Activated CD4-positive, alpha-beta T cell treated with anti-CD3 and anti-CD28 coated beads for 24 hours (primary cell): ENCODE measurements around the gene PSMD1.
"Not testable (repeated sequence)": the region's sequence is repeated elsewhere in the genome, so short reads cannot be mapped to it uniquely, and the experiment has no call there.

Source experiments
- DNase-seq, 2 donors: peaks; one replicate each; pipeline ENCODE4 v3.0.0-alpha.2; 2020; ENCODE audit warnings: low read depth in 2 of 2

PSMD1 gene

DNA sequence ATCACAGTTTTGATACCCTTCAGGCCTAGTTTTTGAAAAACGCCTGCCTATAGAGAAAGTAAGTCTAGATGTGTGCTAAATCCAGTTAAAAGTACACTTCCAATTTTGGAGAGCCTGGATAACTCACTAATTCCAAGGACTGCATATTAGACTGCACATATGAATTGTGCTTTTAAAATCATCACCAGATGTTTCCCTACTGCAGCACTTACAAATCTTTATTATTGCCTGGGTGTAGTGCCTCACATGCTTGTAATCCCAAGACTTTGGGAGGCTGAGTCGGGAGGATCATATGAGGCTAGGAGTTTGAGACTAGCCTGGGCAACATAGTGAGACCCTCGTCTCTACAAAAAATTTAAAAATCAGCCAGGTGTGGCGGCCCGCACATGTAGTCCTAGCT is 104.0 kb downstream of the PSMD1 start:
- DNase-seq = no peak

GRCh38 chr2:231161252-231161839 is 104.7 kb downstream of the PSMD1 start:
- DNase-seq = no peak

- DNase-seq = no peak
These were observed 105.2 kb downstream of the PSMD1 start for GRCh38 chr2:231161877-231162329.

GRCh38 chr2:231163011-231163410 is 106.3 kb downstream of the PSMD1 start:
- DNase-seq = no peak

DNA sequence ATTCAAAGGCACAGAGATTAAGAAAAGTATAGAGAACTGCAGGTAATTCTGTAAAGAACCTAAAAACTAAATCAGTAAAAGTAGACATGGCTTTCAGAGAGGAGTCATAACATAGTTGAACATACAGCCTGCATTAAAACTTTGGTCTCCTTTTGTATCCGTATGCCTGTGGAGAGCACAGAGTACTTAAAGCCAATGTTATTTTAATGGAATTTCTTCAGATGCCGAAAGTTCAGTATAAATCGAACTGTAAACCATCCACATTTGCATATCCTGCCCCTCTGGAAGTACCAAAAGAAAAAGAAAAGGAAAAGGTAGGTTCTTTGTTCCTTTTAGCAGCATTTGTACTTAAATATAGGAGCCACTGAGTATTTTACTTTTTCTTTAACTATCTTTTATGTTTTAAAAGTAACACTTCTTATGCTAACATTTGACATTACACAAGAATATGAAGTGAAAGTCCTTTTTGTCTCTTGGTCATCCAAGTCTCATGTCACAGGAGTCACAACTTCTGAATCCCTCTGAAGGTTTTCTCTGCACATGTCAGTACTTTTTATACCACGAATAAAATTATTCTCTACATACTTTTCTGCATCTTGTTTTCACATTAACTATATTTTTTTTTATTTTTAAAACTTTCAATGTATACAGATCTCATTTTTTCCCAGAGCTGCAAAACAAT is 106.9 kb downstream of the PSMD1 start:
- no peak for DNase-seq

DNA sequence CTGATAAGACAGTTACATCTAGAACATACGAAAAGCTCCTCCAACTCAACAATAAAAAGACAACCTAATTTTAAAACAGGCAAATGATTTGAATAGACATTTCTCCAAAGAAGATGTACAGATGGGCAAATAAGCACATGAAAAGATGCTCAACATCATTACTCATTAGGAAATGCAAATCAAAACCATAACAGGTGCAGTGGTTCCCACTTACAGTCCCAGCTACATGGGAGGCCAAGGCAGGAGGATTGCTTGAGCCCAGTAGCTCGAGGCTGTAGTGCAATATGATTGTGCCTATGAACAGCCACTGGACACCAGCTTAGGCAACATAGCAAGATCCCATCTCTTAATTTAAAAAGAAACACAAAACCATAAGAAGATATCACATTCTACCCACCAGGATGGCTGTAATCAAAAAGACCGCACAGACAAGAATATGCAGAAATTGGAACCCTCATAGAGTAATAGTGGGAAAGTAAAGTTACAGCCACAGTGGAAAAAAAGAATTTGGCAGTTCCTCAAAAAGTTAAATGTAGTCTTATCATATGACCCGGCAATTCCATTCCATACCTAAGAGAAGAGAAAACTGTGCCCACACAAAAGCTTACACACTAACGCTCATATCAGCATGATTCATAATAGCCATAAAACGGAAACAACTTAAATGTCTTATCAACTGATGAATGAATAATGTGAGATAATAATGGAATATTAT is 111.2 kb downstream of the PSMD1 start:
- no peak for DNase-seq

DNA sequence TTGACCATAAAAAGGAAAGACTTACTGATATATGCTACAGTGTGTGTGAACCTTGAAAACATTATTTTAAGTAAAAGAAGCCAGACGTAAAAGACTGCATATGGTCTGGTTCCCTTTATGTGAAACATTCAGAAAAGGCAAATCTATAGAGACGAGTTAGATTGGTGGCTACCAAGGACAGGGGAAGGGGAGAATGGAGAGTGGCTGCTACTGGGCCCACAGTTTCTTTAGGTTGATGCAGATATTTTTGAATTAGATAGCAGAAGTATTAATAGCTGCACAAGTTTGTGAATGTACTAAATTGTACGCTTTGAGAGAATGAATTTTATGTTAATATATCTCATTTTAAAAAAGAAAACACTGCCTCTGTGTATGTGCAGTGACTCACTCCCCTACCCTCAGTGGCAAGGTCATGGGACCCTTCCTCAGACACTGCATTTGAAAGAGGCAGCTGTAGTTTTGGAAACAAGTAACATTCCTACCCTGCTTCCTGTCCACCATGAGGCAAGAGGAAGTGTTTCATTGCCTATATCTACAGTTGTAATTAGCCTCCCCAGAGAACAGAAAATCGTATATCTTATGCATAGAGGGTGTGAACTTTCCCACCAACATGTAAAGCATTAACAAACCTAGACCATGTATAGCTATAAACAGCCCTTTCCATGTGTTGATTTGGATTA is 111.9 kb downstream of the PSMD1 start:
- DNase-seq = no peak

DNA sequence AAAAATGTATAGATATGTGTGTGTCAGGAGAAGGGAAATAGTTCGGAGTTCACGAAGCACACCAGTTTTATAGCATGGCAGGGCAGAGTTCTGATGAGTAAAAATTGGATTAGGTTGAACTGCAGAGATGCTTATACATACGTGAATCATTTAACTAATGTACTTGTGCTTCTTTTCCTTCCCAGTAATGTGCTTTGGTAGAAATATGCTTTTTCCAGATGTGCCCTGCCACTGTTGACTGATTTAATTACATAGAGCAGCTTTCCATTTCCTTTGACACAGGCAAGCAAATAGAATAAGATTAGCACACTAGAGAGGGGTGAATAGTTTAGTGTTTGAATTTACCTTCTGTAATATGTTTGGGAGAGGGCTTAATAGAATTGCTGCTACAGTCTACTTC is 112.8 kb downstream of the PSMD1 start:
- DNase-seq = no peak

DNA sequence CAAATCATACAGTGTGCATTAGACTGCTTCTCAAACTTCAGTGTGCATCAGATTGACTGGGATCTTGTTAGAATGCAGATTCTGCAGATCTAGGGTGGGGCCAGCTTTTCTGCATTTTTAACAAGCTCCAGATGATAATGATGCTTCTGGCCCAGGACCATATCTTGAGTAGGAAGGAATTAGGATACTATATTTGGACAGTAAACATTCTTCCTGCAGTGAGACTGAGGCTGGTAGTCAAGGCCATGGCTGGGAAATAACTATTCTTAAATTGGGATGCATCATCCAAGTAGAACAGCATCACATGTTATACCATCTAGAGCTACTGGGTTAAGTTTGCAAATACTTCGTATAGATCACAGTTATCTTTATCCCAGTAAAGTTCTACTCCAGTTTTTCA is 113.4 kb downstream of the PSMD1 start:
- DNase-seq = no peak

DNA sequence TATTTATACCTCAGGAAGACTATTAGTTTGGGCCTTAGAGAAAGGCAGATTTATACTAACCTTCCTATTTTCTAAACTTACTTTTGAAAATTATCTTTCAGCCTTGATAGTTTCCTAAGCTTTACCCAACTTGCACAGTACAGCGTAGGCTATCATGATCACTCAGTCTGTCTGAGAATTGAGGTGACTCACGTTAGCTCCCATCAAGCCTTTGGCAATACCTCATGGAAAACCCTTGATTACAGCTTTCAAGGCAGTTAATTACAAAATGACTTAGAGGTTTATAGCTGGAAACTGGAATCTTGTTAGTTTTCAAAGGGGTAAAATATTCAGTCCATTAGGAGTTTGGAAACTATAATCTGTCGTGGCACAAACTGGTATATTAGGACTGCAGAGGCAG is 115.4 kb downstream of the PSMD1 start:
- no peak for DNase-seq

- DNase-seq = no peak
These were observed 117.6 kb downstream of the PSMD1 start for GRCh38 chr2:231174211-231174651.

GRCh38 chr2:231176066-231176465 is 119.4 kb downstream of the PSMD1 start:
- no peak for DNase-seq

DNA sequence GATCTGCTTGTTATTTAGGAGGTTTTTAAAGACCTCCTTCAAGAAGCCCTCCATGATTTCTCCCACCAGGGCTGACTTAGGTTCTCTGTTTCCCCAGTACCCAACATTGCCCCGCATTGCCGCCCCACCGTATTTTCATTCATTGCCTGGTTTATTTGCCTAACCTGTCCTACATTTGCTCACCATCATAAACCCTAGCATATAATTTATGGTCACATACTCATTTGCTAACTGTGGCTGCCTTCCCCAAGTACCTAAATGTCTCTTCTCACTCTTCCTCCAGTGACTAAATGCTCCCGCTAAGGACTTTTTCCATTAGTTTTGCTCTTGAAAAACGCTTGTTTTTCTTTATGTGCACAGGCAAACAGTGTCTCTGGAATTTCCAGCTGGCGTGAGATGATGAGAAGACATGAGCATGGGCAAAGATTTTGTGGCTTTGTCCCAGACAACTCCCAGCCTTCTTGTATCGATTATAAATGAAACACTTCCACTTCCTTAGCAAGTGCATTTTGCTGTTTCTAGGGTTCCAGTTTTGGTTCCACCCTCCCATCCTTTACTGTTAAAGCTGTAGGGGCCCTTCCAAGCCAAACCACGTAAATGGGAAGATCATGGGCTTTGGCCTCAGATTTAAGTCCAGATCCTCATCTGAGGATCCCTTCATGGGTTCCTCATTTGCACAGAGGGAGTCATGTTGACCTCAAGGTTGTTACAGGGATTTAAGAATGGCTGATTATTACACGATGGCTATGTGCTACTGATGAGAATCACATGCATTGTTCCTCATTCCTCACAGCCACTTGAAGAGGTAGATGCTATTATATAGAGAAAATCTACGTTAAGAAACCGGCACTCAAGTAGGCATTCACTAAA is 120.7 kb downstream of the PSMD1 start:
- no peak for DNase-seq

- not testable (repeated sequence) for DNase-seq
These were observed 122.1 kb downstream of the PSMD1 start for GRCh38 chr2:231178805-231179204.

GRCh38 chr2:231181860-231182512 is 125.3 kb downstream of the PSMD1 start:
- no peak for DNase-seq

DNA sequence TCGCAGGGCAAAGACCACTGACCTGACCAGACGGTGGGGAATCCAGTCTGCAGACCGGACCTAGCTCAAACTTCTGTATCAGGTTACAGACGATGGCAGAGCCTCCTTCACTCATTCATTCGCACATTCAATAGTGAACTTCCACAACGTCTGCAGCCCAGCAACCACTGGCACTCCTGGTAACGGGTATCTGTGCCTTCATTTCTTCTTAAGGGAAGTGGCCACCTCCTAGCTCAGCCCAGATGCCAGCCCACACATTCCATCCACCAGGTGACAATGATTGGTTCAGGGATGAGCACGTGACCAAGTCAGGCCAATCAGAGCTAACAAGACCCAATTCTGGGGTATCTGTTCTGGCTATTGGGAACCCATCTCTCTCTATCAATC is 125.8 kb downstream of the PSMD1 start:
- no peak for DNase-seq

- DNase-seq = no peak
These were observed 127.2 kb downstream of the PSMD1 start for GRCh38 chr2:231183851-231184250.

- DNase-seq = no peak
These were observed 127.7 kb downstream of the PSMD1 start for GRCh38 chr2:231184319-231184718.

DNA sequence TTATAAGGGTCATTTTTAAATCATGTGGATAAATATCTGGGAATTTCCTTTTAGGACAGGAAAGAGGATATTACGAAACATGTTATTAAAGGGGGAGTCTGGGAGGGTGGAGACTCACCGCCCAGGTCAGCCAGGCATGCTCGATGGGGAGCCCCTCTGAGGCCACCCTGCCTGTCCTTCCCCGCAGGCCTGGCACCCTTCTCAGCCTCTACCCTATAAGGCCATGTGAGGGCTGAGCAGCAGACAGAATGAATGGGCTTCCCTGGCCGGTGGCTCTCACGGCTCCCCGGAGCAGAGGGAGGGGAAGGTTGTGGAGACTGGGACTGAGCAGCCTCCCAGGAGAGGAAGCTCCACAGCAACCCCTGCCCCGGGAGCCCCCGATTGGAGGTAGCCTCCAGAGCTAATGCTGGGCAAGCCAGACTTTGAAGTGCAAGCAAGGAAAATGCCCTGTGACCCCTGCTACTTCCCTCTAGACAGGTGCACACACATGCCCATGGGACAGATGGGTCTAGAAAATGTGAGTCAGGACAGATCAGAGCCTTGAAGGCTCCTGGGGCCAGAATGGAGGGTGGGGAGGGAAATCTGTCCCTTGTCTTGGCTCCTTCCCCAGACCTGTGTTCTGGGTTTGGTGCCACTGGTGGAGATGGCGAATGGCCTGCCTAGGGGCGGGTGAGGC is 128.5 kb downstream of the PSMD1 start:
- no peak for DNase-seq

- DNase-seq = no peak
These were observed 129.2 kb downstream of the PSMD1 start for GRCh38 chr2:231185886-231186285.
